IPS DF 6.9 (cell line): ENCODE data around the gene LIMS2.
A peak's percentile ranks its signal among the peaks of the same experiment; 100 is the strongest.

Experiments
- DNase-seq: peaks from one replicate; pipeline ENCODE4 v3.0.0-alpha.2; 2013; ENCODE audit warnings: low read depth, low spot score
- H3K27ac ChIP-seq: one replicate; pipeline ENCODE4 v1.5.1; 2013; ENCODE audit warnings: low read length, control low read depth
- H3K27me3 ChIP-seq: 2 replicates; pipeline ENCODE4 v1.6.1; 2013; ENCODE audit warnings: mild to moderate bottlenecking, low read length; ENCODE audit not compliant: control insufficient read depth, insufficient read depth
- H3K36me3 ChIP-seq: 2 replicates; pipeline ENCODE4 v1.6.1; 2013; ENCODE audit warnings: low read length; ENCODE audit not compliant: control insufficient read depth, insufficient read depth
- H3K4me1 ChIP-seq: 2 replicates; pipeline ENCODE4 v1.6.1; 2013; ENCODE audit warnings: low read length; ENCODE audit not compliant: control insufficient read depth, insufficient read depth
- H3K4me3 ChIP-seq: 2 replicates; pipeline ENCODE4 v1.5.1; 2013; ENCODE audit warnings: mild to moderate bottlenecking, low read length
- H3K9me3 ChIP-seq: 2 replicates; pipeline ENCODE4 v1.6.1; 2013; ENCODE audit warnings: low read length, inconsistent platforms; ENCODE audit not compliant: control insufficient read depth, insufficient read depth
- WGBS: extraction: QIAGEN DNeasy Blood & Tissue Kit; methylation state at CpG from one replicate; pipeline ENCODE4 v1.1.7; 2013; ENCODE audit warnings: mixed read lengths, missing lambda C conversion rate; ENCODE audit not compliant: insufficient read length, insufficient coverage; 5-methylcytosine and 5-hydroxymethylcytosine counted together

The LIMS2 gene

DNA sequence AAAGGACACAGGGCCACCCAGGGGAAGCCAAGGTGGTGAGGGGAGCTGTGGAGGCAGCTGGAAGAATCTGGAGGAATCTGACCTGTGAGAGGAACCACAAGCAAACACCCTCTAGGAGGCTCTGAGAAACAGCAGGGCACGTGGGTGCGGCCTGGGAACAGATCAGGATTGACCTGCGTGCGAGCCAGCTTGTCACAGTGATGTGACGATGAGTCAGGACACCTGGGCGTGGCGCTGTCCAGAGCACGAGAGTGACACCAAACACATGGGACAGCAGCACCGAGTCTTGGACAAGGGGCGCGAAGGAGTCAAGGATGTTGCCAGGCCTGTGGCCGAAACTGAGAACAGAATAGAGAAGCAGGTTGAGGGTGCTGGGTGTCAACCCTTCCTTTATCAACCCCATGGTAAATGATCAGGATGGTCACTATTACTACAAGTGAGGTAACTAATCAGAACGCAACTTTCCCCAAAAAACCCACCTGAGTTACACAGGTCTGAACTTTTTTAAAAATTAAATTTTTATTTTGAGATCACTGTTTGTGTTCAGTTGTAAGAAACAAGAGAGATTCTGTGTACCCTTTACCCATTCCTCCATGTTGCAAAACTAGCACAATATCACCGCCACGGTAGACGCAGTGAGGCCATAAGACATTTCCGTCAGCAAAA is 25.3 kb upstream of the LIMS2 start:
- Histone ChIP-seq H3K4me3 (peak overlapping the region; percentile 80; the same call in 1 of the 2 replicates), H3K27me3 (no peaks in the 10 kb centered on the region), H3K36me3 (no peaks in the 10 kb centered on the region; the same call in 1 of the 2 replicates), H3K27ac (no peak overlapping the region), H3K9me3 (no peaks in the 10 kb centered on the region), H3K4me1 (no peaks in the 10 kb centered on the region)
- WGBS, result no CpG with 5 or more reads among the region's 17 CpGs
- no peak for DNase-seq

- H3K27me3 ChIP-seq, result no peaks in the 10 kb centered on the region
- H3K4me1 ChIP-seq, result no peaks in the 10 kb centered on the region
- H3K27ac ChIP-seq, result no peak overlapping the region
- DNase-seq, result no peak
- no peaks in the 10 kb centered on the region; the same call in 1 of the 2 replicates for H3K36me3 ChIP-seq
- no peaks in the 10 kb centered on the region for H3K9me3 ChIP-seq
- no CpG with 5 or more reads among the region's 27 CpGs for WGBS
- no peak overlapping the region for H3K4me3 ChIP-seq
These were observed 23.4 kb upstream of the LIMS2 start for GRCh38 chr2:127698553-127699355.

GRCh38 chr2:127697482-127698180 is 22.3 kb upstream of the LIMS2 start:
- Histone ChIP-seq H3K4me3 (no peak overlapping the region), H3K27ac (no peak overlapping the region), H3K4me1 (no peaks in the 10 kb centered on the region), H3K27me3 (no peaks in the 10 kb centered on the region), H3K9me3 (no peaks in the 10 kb centered on the region), H3K36me3 (no peaks in the 10 kb centered on the region)
- WGBS, result no CpG with 5 or more reads among the region's 21 CpGs
- DNase-seq, result no peak

DNA sequence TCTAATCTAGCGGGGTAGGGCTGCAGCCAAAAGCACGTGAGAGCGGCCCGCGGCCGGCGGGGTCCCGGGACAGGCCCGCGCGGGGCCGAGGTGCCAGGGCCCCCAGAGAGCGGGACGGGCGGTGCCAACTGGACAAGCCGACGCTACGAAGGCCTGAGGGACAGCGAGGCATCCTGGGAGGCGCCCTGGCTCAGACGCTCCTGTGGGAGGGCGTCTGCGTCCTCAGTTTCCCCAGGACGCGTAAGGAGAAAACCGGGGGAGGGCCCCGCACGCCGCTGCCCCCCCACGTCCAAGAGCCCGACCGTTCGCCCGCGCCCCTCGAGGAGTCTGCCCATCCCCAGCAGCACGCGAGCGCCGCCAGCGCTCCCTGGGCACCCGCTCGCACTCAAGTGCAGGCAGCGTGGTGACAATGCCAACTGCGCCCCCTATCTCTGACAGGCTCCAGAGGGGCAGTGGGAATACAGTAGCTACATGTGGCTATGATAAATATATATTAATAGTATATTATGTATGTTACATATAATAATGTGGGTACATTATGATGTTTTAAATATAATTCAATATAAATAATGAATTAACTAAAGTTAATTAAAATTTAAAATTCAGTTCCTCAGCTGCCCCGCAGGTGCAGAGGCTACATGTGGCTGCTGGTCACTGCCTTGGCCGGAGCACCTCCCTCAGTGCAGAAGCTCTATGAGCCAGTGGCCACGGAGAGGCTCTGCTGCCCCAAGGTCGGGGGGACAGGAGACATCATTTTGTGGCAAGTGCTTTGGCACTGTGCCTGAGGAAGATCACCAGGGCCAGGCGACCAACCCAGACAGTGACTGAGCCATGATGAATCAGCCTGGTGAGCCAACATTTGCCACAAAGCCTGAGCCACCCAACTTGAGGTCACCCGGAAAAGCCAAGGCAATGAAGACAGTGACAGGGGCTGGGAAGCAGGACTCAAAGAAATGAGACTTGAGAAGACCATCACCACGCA is 20.5 kb upstream of the LIMS2 start:
- no peaks in the 10 kb centered on the region for H3K4me1 ChIP-seq
- no peak overlapping the region; the same call in 1 of the 2 replicates for H3K4me3 ChIP-seq
- no CpG with 5 or more reads among the region's 52 CpGs for WGBS
- H3K27ac ChIP-seq, result no peak overlapping the region
- no peaks in the 10 kb centered on the region; the same call in 1 of the 2 replicates for H3K9me3 ChIP-seq
- no peak for DNase-seq
- H3K27me3 ChIP-seq, result no peaks in the 10 kb centered on the region
- no peaks in the 10 kb centered on the region for H3K36me3 ChIP-seq

DNA sequence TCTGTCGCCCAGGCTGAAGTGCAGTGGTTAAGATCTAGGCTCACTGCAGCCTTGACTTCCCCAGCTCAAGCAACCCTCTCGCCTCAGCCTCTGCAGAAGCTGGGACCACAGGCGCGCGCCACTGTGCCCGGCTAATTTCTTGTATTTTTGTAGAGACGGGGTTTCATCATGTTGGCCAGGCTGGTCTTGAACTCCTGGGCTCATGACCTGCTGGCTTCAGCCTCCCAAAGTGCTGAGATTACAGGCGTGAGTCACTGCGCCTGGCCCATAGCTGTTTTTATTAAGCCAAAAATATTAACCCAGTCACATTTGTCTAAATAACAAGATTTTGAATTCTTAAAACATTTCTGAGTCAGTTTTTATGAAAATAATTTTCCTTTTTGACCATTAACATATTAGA is 19.7 kb upstream of the LIMS2 start:
- Histone ChIP-seq H3K4me3 (no peak overlapping the region), H3K36me3 (no peaks in the 10 kb centered on the region), H3K9me3 (peaks cover 3% of the 10 kb centered on the region; the same call in 1 of the 2 replicates), H3K27ac (no peak overlapping the region), H3K4me1 (no peaks in the 10 kb centered on the region), H3K27me3 (no peaks in the 10 kb centered on the region)
- WGBS, result no CpG with 5 or more reads among the region's 9 CpGs
- no peak for DNase-seq

- no peak for DNase-seq
- no peaks in the 10 kb centered on the region for H3K36me3 ChIP-seq
- H3K4me3 ChIP-seq, result no peak overlapping the region
- H3K4me1 ChIP-seq, result no peaks in the 10 kb centered on the region
- no CpG with 5 or more reads among the region's 2 CpGs for WGBS
- peaks cover 3% of the 10 kb centered on the region; the same call in 1 of the 2 replicates for H3K9me3 ChIP-seq
- H3K27me3 ChIP-seq, result no peaks in the 10 kb centered on the region
- H3K27ac ChIP-seq, result no peak overlapping the region
These were observed 15.4 kb upstream of the LIMS2 start for GRCh38 chr2:127690696-127691095.

DNA sequence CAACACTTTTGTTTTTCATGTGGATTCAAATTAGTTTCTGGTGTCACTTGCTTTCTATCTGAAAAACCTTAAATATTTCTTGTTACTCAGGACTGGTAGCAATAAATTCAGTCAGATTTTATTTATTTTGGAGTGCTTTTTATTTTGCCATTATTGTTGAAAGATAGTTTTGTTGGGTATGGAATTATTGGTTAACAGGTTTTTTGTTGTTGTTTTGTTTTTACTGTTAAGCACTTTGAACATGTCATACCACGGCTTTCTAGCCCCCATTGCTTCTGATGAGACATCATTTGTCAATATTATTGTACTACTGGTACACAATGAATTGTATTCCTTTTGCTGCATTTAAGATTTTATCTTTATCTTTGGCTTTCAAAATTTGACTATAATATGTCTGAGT is 13.1 kb upstream of the LIMS2 start:
- Histone ChIP-seq H3K36me3 (no peaks in the 10 kb centered on the region), H3K9me3 (peaks cover 3% of the 10 kb centered on the region; the same call in 1 of the 2 replicates), H3K4me3 (no peak overlapping the region), H3K27ac (no peak overlapping the region), H3K4me1 (no peaks in the 10 kb centered on the region), H3K27me3 (no peaks in the 10 kb centered on the region)
- DNase-seq, result no peak
- no CpG with 5 or more reads among the region's 1 CpG for WGBS

- H3K36me3 ChIP-seq, result no peaks in the 10 kb centered on the region
- H3K4me3 ChIP-seq, result no peak overlapping the region
- H3K27me3 ChIP-seq, result no peaks in the 10 kb centered on the region
- no peak overlapping the region for H3K27ac ChIP-seq
- no CpG with 5 or more reads among the region's 8 CpGs for WGBS
- 0 out of 2 replicates have a peak, but pooled peaks cover 3% of the 10 kb centered on the region for H3K9me3 ChIP-seq
- no peak for DNase-seq
- H3K4me1 ChIP-seq, result no peaks in the 10 kb centered on the region
These were observed 10.2 kb upstream of the LIMS2 start for GRCh38 chr2:127685410-127686080.

- Histone ChIP-seq H3K9me3 (no peaks in the 10 kb centered on the region), H3K27me3 (no peaks in the 10 kb centered on the region), H3K4me1 (no peaks in the 10 kb centered on the region), H3K36me3 (no peaks in the 10 kb centered on the region), H3K4me3 (no peak overlapping the region), H3K27ac (no peak overlapping the region)
- DNase-seq, result no peak
- no CpG with 5 or more reads among the region's 15 CpGs for WGBS
These were observed 8.4 kb upstream of the LIMS2 start for GRCh38 chr2:127683757-127684156.
